HG03196 (cell line): ENCODE data around the gene NFKBIE.
"Not testable (repeated sequence)": the region's sequence is repeated elsewhere in the genome, so short reads cannot be mapped to it uniquely, and the experiment has no call there.

Source experiments
- ATAC-seq: cut with Tn5 transposase; IDR thresholded peaks from one replicate; pipeline ENCODE4 v1.9.1; 2021; ENCODE audit not compliant: unreplicated experiment

NFKBIE gene

GRCh38 chr6:44265007-44265721 is at the start of gene NFKBIE:
NFKBIE (minus strand) TSS chr6:44265551; CDS start chr6:44265346, 205 bp downstream.
- ATAC-seq, result peak; percentile 40

DNA sequence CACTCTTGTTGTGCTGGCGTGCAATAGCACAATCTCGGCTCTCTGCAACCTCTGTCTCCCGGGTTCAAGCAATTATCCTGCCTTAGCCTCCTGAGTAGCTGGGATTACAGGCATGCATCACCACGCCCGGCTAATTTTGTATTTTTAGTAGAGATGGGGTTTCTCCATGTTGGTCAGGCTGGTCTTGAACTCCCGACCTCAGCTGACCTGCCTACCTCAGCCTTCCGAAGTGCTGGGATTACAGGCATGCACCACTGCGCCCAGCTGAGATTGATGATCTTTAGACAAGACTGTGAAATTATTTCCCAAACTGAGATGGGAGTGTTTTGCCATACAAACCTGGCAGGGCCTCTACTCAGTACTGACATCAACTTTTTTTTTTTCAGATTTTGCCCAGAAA is 49.3 kb upstream of the NFKBIE start:
- not testable (repeated sequence) for ATAC-seq

GRCh38 chr6:44312901-44313788 is 47.8 kb upstream of the NFKBIE start, which contains the start of gene AARS2:
AARS2 (minus strand) TSS chr6:44313347; CDS start chr6:44313323, 24 bp downstream.
- ATAC-seq, result peak; percentile 81

DNA sequence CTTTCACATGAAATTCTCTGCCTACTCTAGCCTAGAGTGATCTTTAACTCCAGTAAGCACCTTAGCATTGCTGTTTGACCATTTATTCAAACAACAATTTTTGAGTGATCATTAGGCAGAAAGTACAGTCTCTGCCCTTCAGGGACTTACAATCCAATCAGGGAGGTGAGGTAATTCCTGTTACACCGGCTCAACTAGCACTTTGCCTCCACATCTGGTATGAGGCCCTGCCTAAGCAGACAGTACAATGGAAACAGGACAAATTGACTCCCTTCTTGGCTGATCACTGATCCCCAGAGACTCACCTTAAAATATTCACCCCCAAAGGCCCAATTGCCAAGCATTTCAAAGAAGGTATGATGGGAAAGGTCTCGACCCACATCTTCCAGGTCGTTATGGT is 46.4 kb upstream of the NFKBIE start:
- no peak for ATAC-seq

GRCh38 chr6:44311304-44311703 is 46.0 kb upstream of the NFKBIE start:
- ATAC-seq, result no peak

- no peak for ATAC-seq
These were observed 44.9 kb upstream of the NFKBIE start for GRCh38 chr6:44310241-44310640.

DNA sequence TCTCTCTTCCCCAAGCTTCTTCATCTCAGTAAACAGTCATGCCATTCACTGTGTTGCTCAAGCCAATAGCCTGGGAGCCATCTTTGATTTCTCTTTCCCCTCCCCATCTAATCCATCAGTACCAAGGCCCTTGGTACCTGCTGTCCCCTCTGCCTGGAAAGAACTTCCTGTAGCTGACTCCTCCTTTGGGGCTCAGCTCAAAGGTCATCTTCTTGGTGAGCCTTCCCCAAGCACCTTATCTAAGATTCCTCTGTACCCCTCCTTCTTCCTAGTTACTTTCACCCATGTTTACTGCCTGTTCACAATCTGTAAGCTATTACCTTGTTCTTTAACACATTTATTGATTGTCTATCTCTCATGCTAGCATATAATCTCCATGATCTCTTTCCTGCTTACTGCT is 44.3 kb upstream of the NFKBIE start:
- ATAC-seq, result no peak

DNA sequence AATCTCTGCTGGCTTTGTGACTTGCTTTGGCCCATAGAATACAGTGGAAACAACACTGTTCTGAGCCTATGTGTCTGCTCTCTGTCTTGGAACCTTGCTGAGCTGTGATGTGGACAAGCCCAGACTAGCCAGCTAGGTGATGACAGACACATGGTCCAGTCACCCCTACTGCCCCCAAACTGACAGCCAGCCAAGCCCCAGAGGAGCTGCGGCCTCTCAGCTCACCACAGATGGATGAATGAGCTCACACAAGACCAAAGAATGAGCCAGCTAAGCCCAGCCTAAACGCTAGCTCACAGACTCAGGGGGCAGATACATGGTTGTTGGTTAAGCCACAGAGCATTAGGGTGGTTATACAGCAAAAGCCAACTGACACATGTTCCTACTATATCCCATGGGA is 43.7 kb upstream of the NFKBIE start:
- ATAC-seq, result no peak

DNA sequence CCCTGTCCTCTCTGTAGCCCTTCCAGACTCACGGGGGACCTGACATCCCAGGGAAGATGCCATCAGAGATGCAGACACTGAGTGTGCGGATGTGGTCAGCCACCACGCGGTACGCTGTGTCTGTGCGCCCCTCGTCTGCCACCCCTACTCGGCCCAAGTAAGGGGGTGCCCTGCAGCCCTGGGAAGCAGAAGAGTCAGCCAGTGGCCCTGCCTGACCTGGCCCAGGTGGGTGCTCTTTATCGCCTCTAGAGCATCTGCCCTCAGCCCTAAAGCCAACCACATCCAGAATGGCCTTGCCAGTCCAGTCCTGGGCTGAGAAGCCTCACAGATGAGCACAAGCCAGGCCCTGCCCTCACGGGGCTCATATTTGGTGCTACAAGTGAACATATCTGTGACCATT is 41.9 kb upstream of the NFKBIE start:
- no peak for ATAC-seq

- ATAC-seq, result no peak
These were observed 41.4 kb upstream of the NFKBIE start for GRCh38 chr6:44306710-44307109.

DNA sequence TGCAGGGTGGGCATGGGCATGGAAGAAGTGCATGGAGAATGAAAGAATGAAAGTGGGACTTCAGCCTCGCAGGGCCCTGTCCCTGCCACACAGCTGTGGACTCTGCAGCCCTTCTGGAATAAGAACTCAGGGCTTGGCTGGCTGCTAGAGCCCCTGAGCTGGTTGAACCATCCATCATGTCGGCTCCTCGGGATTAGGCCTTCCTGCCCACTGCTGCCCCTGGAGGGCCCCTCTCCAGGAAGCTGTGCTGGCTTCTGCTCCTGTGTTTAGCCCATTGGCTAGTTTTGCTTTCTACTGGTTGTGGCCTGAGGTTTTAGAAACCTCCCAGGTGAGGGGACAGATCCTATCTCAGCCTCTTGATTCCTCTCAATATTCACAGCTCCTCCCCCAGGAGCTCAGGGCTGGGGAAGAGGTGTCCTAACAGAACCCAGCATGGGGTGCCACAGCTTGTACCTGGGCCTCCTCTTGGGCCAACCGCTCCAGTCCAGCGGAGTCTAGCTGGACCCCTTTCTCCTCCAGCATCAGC is 39.9 kb upstream of the NFKBIE start:
- no peak for ATAC-seq

DNA sequence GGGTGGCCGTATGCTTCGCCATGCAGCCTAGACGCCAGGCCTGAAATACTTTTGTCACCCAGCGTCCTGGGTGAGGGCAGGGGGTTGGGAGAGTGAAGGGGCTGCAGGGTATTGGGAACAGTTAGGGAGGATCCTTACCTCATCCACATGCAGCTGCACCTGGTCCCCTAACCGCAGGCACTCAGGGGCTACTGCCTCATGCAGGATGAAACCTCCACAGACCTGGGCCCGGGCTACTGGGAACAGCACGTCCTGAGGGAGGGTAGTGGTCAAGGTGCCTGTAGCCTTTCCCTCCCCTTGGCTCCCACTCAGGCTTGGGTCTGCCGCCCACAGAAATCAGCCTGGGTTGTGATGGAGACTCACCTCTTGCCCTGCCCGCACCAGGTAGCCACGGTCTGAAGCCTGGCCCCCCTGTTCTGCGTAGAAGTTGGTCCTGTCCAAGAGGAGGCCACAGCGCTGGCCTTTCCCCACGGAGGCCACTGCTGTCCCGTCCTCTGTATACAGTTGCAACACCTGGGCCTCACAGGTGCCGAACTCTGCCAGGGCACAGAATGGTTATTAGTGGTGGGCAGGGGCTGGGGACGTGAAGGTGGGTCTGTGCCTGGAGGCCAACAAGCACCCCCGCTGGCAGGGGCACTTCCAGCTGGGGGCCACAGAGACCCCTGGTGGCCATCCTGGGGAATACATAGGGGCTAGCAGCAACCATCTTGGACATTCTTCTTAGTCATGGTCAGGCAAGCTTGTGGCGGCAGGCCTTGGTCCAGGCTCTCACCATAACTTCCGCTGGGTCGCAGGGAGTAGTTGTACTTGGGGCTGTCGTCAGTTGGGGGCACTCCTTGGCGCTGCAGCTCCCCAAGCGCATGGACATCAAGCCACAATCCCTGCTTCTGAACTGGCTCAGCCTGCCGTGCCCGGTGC is 39.2 kb upstream of the NFKBIE start:
- ATAC-seq, result no peak

- no peak for ATAC-seq
These were observed 38.5 kb upstream of the NFKBIE start for GRCh38 chr6:44303842-44304241.

GRCh38 chr6:44302856-44303255 is 37.5 kb upstream of the NFKBIE start:
- ATAC-seq, result no peak

DNA sequence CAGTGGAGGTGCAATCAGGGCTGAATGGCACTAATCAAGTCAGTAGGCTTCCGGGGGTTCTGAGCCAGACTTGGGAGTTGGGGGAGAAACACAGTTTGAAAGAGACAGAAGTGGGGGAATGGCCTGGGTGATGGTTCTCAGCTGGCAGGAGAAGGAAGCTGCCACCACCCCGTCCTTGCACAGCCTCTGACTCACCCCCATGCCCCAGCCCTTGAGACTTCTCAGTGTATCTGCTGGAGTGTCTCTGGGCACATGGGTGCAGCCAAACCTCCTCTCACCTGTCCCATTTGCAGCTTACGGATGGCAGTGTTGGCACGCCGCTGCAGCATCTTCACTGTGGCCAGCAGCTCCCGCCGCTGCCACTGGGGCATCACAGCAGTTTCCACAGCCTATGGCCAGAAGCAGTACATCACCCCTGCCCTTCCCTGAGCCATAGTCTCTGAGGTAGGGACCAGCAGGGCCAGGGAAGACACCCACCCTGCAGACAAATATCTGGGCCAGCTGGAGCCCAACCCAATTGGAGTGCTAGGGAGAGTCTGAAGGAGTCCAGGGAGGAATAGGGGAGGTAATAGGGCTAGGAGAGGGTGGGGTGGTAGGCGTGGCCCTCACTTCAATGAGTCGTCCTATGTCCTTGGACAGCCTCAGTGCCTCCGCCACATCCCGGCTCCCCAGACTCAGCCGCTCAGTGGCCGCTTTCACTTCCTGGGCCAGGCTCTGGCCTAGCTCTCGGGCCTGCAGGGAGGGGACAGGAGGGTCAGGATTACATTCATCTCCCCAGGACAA is 36.6 kb upstream of the NFKBIE start:
- ATAC-seq, result no peak

GRCh38 chr6:44301106-44301505 is 35.8 kb upstream of the NFKBIE start:
- ATAC-seq, result no peak

DNA sequence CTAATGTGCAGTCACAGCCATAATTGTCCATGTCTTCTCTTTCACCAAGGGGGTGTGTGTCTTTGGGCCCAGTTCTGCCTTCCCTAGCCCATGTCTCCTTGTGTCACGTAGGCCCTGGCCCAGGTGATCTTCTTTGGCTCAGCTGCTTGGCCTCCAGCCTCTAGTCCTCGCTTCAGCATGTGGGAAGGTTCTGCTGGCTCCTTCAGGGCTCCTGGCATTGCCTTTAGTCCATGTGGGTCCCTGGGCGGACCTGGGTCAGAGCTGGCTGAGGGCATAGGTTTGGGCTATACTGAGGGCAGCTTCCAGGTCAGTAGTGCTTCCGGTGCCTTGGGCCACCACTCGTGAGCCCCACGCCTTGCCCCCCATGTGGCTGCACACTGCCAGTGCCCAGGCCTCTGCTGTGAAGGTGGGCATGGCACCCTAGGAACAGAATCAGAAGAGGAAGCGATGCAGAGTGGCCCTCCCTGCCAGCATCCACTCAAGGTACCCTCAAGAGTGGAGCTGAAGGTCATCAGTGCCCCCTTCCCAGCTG is 35.0 kb upstream of the NFKBIE start:
- ATAC-seq, result no peak

DNA sequence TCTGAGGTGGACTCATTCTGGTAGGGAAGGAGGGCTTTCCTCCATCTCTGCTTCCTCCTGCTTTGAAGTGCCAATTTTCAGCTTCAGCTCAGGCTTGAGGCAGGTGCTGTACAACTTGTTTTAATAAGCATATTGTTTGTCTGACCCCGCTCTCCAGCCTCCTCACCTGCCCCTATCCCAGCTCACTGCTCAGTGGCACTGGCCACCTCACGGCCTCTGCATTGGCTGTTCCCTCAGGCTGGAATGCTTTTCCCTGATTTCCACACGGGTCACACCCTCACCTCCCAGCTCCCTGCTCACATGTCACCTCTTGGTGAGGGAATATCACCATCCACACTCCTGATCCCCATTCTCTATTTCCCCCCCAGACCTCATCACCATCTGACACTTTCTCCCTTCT is 33.5 kb upstream of the NFKBIE start:
- ATAC-seq, result no peak

DNA sequence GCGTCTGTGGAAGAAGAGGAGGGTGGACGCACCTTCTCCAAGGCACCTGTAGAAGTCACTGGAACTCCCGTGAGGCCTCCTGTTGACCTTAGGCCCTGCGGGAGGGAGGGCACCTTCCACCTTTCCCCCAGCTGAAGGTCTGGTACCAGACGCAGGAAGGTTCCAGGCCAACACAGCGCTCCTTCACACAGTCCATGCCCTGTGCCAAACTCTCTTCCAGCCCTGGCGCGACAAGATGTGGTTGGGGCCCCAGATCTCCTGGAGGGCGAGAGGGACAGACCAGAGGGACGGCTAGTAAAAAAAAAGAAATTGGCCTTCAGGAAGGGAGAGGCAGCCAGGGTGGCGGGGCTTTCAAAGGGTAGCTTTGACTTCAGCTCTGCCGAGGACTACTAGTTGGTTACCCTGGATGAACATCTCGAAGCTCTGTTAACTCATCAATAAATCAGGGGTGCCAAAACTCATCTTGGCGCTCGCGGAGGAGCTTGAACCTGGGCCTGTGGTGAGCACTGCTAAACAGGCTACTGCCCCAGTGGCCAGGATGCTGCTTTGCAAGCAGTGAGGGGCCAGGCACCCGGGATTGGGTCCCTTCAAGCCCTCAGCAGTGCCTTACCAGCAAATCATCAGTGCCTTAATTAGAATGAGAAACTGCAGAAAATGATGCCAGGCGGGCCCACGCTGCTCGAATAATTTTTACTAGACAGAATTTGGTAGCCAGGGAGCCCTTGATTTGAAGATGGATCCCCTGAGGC is 32.9 kb upstream of the NFKBIE start:
- no peak for ATAC-seq
